AG04450 (cell line): ENCODE measurements around the gene MPDU1. TPM values are rescaled to one million over a fixed set of nuclear protein-coding genes. Genes with fewer than 3 reads are reported as not detected.

Experiments used
- CTCF ChIA-PET: fragments of 300-600, 350-600 bp; formaldehyde crosslinking; extraction: SDS; loops from one replicate; lab custom pipeline; 2022; ENCODE audit warnings: antibody characterized with exemption, inconsistent platforms; lab: Charles Lee
- POLR2A ChIA-PET: fragments of 350-600 bp; formaldehyde crosslinking; extraction: SDS; loops from one replicate; lab custom pipeline; 2021; ENCODE audit warnings: antibody characterized with exemption, inconsistent platforms; lab: Yijun Ruan, JAX
- DNase-seq: peaks from one replicate; pipeline ENCODE4 v3.0.0-alpha.2; 2011; ENCODE audit warnings: low read depth, low spot score
- H3K27ac ChIP-seq: one replicate; pipeline ENCODE4 v1.5.1; 2012; ENCODE audit warnings: low read depth, low read length, control low read depth
- H3K27me3 ChIP-seq: one replicate; pipeline ENCODE4 v1.6.0; 2012; ENCODE audit warnings: low read length; ENCODE audit not compliant: control insufficient read depth, insufficient read depth
- H3K4me3 ChIP-seq: 2 replicates; pipeline ENCODE4 v1.5.1; 2011; ENCODE audit warnings: mild to moderate bottlenecking, low read depth, low read length, control low read depth
- H3K9me3 ChIP-seq: 2 replicates; pipeline ENCODE4 v1.5.1; 2012; ENCODE audit warnings: low read length; ENCODE audit not compliant: control insufficient read depth, insufficient read depth
- CTCF ChIP-seq: IDR thresholded peaks from 2 replicates; pipeline ENCODE4 v1.5.1; 2011; ENCODE audit warnings: low read depth, low read length, control low read depth, inconsistent platforms
- polyA plus RNA-seq: library from polyadenylated mRNA; depleted of rRNA; stranded (reverse); fragments of >200 nt; gene quantifications from 2 replicates; pipeline ENCODE4 v1.2.3, GENCODE V29; 2011

The MPDU1 gene
- polyA plus RNA-seq, 1 experiment: 131 TPM

- Histone ChIP-seq H3K4me3 (no peak overlapping the region), H3K9me3 (no peaks in the 10 kb centered on the region; the same call in 1 of the 2 replicates), H3K27ac (no peak overlapping the region), H3K27me3 (peaks cover 4% of the 10 kb centered on the region)
- no peak for TF ChIP-seq CTCF
- ChIA-PET POLR2A (no interaction called here), CTCF (interaction anchor here (1.1 kb wide), 1 partner anchor 16 kb away, joined by 5 read pairs; no protein-coding TSS in a partner anchor)
- no peak for DNase-seq
Observed at GRCh38 chr17:7544911-7545310, 38.7 kb upstream of the MPDU1 start.

GRCh38 chr17:7548585-7549400 lies 34.9 kb upstream of the MPDU1 start, which contains the start of gene TNFSF12:
TNFSF12 (plus strand) TSS chr17:7549058; CDS start chr17:7549154, 96 bp downstream.
- Histone ChIP-seq H3K27ac (peak within 1 kb of the TSS; percentile 21), H3K9me3 (no peaks in the 10 kb centered on the region; the same call in 1 of the 2 replicates)

GRCh38 chr17:7549401-7550055 lies 34.1 kb upstream of the MPDU1 start:
- TF ChIP-seq CTCF: no peak
- Histone ChIP-seq H3K27me3 (no peaks in the 10 kb centered on the region), H3K9me3 (no peaks in the 10 kb centered on the region; the same call in 1 of the 2 replicates), H3K4me3 (peak overlapping the region; percentile 70), H3K27ac (no peak overlapping the region)
- CTCF ChIA-PET: interaction anchor here (1.3 to 1.9 kb wide), 2 partner anchors 11 to 12 kb away, joined by 4 to 8 read pairs; partner anchors contain the start of gene SENP3
- no peak for DNase-seq
- POLR2A ChIA-PET: no interaction called here

More at GRCh38 chr17:7548585-7549400, 34.9 kb upstream of the MPDU1 start, which contains the start of gene TNFSF12:
- TF ChIP-seq CTCF: no peak
- ChIA-PET CTCF (interaction anchor here (1.3 to 3.1 kb wide), 2 partner anchors 12 to 13 kb away, joined by 4 to 17 read pairs; partner anchors contain the start of gene SENP3), POLR2A (no interaction called here)
- DNase-seq: no peak
- Histone ChIP-seq H3K27me3 (no peaks in the 10 kb centered on the region), H3K4me3 (peak within 1 kb of the TSS; percentile 70)

GRCh38 chr17:7550344-7550743 lies 33.3 kb upstream of the MPDU1 start:
- no peaks in the 10 kb centered on the region; the same call in 1 of the 2 replicates for H3K9me3 ChIP-seq
- ChIA-PET CTCF (interaction anchor here (1.3 to 1.9 kb wide), 2 partner anchors 10 to 11 kb away, joined by 4 to 8 read pairs; partner anchors contain the start of gene SENP3), POLR2A (no interaction called here)
- H3K4me3 ChIP-seq: no peak overlapping the region
- H3K27me3 ChIP-seq: no peaks in the 10 kb centered on the region
- no peak for TF ChIP-seq CTCF
- no peak overlapping the region for H3K27ac ChIP-seq
- DNase-seq: no peak
